Measurements from ENCODE around the gene LMAN1L.
A peak's percentile ranks its signal among the peaks of the same experiment; 100 is the strongest.

LMAN1L gene

DNA sequence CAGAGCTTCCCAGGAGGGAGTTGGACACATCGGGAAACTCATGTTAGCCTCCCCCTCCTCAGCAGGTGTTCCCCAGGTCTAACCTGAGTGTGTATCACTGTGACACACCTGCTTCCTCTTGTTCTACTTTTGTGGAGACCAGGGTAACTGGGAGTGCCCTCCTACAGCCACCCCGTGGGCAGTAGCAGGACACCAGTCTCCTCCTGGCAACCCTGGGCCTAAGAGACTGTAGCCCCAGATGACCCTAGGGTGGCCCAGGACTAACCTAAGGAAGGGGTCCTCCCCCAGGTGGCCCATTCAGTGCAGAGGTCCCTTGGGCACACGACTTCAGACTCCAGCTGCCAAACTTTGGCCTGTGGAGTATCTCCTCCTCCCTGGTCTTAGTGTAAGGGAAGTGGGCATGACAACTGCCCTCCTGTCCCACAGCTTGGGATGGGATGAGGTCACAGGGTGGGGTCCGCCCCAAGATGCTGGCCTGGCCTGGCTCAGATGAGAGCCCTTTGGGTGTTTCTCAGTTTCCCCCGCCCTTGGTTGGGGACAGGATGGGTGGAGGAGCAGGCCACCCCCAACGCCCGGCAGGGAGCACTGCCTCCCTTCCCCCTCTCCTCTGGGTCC, 26.0 kb upstream of the LMAN1L start:
- no peak for DNase-seq (ENCODE audit: low read depth)
- H3K4me3 ChIP-seq (ENCODE audit: control insufficient read depth, low read depth, low read length): no peak overlapping the region

DNA sequence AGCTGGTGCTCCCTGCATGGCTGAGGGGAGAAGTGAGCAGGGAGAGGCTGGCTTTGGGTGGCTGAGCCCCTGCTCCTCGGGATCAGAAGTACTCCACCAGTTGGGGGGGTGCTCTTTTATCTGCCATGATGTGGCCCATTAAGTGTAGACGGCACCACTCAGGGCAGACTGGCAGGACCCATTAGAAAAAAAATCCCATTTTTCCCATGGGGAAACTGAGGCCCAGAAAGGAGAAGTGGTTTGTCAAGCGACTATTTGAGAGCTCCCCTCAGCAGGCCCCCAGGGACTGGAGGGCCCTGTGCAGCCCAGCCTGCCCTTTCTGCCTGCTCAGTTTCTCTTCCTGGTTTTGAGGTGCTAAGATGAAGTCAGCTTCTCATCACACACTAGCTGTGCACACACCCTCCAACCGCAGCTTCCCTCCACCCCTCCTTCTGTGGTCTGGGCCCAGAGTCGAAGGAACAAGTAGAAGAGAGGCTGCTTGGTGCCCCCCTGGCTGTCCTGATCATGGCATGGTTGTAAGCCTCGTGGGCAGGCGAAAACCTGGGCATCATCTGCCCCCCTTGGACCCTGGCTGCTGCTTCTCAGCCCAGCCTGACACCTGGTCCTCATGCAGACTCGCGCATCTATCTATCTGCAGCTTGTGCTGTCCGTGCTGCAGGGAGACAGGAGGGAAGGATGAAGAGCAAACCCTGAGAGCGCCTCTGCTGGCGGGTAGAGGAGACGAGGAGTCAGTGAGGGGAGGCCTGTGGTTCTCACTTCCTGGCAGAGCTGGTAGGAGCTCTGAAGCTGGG, 25.2 kb upstream of the LMAN1L start:
- no peak for DNase-seq (ENCODE audit: low read depth)
- no peak overlapping the region for H3K4me3 ChIP-seq (ENCODE audit: control insufficient read depth, low read depth, low read length)
- TF ChIP-seq, protein P1, sequence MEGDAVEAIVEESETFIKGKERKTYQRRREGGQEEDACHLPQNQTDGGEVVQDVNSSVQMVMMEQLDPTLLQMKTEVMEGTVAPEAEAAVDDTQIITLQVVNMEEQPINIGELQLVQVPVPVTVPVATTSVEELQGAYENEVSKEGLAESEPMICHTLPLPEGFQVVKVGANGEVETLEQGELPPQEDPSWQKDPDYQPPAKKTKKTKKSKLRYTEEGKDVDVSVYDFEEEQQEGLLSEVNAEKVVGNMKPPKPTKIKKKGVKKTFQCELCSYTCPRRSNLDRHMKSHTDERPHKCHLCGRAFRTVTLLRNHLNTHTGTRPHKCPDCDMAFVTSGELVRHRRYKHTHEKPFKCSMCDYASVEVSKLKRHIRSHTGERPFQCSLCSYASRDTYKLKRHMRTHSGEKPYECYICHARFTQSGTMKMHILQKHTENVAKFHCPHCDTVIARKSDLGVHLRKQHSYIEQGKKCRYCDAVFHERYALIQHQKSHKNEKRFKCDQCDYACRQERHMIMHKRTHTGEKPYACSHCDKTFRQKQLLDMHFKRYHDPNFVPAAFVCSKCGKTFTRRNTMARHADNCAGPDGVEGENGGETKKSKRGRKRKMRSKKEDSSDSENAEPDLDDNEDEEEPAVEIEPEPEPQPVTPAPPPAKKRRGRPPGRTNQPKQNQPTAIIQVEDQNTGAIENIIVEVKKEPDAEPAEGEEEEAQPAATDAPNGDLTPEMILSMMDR (IDR thresholded peaks at IDR 0.05; ENCODE audit: control insufficient read depth, insufficient read depth, low read depth, low read length, missing control alignments): peak; percentile 68

More for the DNA sequence above, 26.0 kb upstream of the LMAN1L start:
- TF ChIP-seq, protein P1 (IDR thresholded peaks at IDR 0.05; ENCODE audit: control insufficient read depth, insufficient read depth, low read depth, low read length, missing control alignments): no peak

DNA sequence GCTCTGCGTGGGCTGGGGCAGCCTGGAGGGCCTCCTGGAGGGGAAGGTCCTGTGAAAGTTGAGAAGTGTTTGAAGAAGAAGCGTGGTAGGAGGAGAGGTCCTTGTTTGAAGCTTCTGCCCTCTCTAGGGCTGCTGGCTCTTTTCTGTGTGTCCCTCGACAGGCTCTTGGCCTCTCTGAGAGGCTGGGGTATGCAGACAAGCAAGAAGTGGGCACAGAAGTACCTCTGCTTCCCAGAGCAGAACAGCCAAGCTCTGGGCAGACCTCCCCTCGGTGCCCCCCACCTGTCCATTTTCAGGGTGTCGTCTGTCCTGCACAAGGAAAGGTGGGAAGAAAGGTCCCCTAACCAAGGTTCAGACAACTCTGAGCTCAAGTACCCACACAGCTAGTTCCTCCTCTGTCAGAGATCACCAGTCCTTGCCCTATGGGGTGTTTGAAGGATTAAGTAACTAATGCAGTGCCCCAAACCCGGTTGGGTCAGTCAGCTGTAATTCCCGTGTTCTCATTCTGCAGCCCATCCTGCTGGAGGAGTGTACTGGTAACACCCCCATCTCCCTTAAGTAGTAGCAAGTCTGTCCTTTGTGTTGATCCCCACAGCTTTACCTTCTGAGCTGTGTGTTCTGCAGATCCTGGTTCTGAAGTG, 24.5 kb upstream of the LMAN1L start:
- no peak for DNase-seq (ENCODE audit: low read depth)
- no peak overlapping the region for H3K4me3 ChIP-seq (ENCODE audit: control insufficient read depth, low read depth, low read length)
- TF ChIP-seq, protein P1 (IDR thresholded peaks at IDR 0.05; ENCODE audit: control insufficient read depth, insufficient read depth, low read depth, low read length, missing control alignments): no peak

DNA sequence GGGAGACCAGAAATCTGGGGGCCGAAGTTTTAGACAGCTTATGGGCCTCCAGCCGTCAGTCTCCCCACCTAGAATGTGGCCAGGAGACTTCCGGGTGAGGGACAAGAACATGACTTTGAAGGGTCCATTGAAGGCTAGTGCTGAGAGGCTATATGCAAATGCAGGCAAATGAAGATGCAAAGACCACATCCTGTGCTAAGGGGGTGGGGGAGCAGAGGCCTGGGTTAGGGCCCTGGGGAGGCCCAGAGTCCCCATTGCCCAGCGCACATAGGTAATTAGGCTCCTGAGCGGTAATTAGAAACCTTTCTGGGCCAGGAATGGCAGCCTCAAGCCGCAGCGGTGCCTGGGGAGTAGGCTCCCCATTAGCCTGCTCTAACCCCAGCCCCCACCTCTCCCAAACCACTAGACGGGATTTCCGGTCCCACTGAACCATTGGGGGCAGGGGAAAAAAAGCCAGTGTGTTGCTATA, 23.9 kb upstream of the LMAN1L start:
- H3K4me3 ChIP-seq (ENCODE audit: control insufficient read depth, low read depth, low read length): no peak overlapping the region
- TF ChIP-seq, protein P1 (IDR thresholded peaks at IDR 0.05; ENCODE audit: control insufficient read depth, insufficient read depth, low read depth, low read length, missing control alignments): no peak

DNA sequence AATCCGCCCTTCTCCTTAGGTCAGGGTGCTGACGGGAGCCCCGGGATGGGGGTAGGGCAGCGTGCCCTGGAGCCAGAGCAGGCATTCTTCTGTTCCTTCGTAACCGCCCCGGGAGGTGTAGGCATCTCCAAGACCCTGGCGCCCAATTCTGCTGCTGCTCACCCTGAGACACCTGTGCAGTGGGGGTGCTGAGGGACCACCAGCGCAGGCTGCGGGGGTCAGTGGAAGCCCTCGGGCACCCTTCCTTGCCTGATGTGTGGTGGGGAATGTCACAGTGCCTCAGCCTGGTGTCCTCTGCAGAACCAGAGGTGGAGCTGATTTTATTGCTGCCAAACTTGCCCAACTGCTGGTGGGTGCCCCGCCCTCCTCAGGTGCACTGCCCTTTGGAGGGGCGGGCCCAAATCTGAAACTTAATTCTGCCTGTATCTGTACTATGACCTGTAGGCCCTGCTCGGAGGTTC, 23.4 kb upstream of the LMAN1L start:
- no peak overlapping the region for H3K4me3 ChIP-seq (ENCODE audit: control insufficient read depth, low read depth, low read length)
- TF ChIP-seq, protein P1 (IDR thresholded peaks at IDR 0.05; ENCODE audit: control insufficient read depth, insufficient read depth, low read depth, low read length, missing control alignments): no peak
- no peak for DNase-seq (ENCODE audit: low read depth)

More for the DNA sequence above, 23.9 kb upstream of the LMAN1L start:
- DNase-seq (ENCODE audit: low read depth): no peak

DNA sequence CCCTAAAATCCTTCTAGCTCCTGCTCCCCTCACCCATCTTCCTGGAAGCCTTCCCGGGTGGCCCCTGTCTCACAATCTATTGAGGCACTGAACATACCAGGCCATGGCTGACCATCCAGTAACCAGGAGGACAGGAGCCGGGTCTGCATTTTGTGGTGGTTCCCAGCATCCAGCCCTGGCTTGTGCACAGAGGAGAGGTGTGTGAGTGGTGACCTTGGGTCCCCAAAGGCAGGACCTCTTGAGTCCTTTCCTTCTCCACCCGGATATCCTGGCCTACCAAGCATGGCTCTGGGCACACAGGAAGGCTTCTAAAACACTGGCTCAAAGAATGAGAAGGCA, 22.9 kb upstream of the LMAN1L start:
- H3K4me3 ChIP-seq (ENCODE audit: control insufficient read depth, low read depth, low read length): no peak overlapping the region
- TF ChIP-seq, protein P1 (IDR thresholded peaks at IDR 0.05; ENCODE audit: control insufficient read depth, insufficient read depth, low read depth, low read length, missing control alignments): no peak
- no peak for DNase-seq (ENCODE audit: low read depth)
